ENCODE results near the gene SOX14. TPM values are rescaled to one million over a fixed set of nuclear protein-coding genes. Genes with fewer than 3 reads are reported as not detected.

Gene SOX14
- total RNA-seq, 4 donors from 2014 or later: not detected

GRCh38 chr3:137789236-137789635, 25.1 kb downstream of the SOX14 start:
- no peak for DNase-seq (ENCODE audit: low spot score in 2 of 2)
- WGBS, 2 donors: 62 to 68% methylated on average over 5 of the region's 5 CpGs
- TF ChIP-seq CTCF (IDR thresholded peaks at IDR 0.05): no peak
- TF ChIP-seq POLR2A (IDR thresholded peaks at IDR 0.05): no peak
- intact Hi-C loops (cut with DNase I; ENCODE audit: low total_unique reads): loop anchor here (10.0 kb wide), 1 partner anchor 1296 kb away; no protein-coding TSS in a partner anchor
- H3K4me3 ChIP-seq (ENCODE audit: low read depth, poor library complexity, severe bottlenecking): no peak overlapping the region

- WGBS, 2 donors: 0% methylated on average over 3 of the region's 3 CpGs
Observed at GRCh38 chr3:137792626-137793271, 28.6 kb downstream of the SOX14 start.

GRCh38 chr3:137796993-137797392, 32.9 kb downstream of the SOX14 start:
- intact Hi-C loops (cut with DNase I; ENCODE audit: low total_unique reads): no loop called here
- 54 to 80% methylated on average over 3 of the region's 3 CpGs for WGBS, 2 donors
- TF ChIP-seq POLR2A (IDR thresholded peaks at IDR 0.05): no peak
- TF ChIP-seq CTCF (IDR thresholded peaks at IDR 0.05): no peak

More at GRCh38 chr3:137792626-137793271, 28.6 kb downstream of the SOX14 start:
- peak in 1 of 2 donors; percentile 23 for DNase-seq (ENCODE audit: low spot score in 2 of 2)
- TF ChIP-seq CTCF (IDR thresholded peaks at IDR 0.05): no peak
- TF ChIP-seq POLR2A (IDR thresholded peaks at IDR 0.05): no peak
- H3K4me3 ChIP-seq (ENCODE audit: low read depth, poor library complexity, severe bottlenecking): no peak overlapping the region
- intact Hi-C loops (cut with DNase I; ENCODE audit: low total_unique reads): no loop called here

GRCh38 chr3:137803215-137803614, 39.1 kb downstream of the SOX14 start:
- TF ChIP-seq CTCF (IDR thresholded peaks at IDR 0.05) (no peak), POLR2A (IDR thresholded peaks at IDR 0.05) (no peak)
- intact Hi-C loops (cut with DNase I; ENCODE audit: low total_unique reads): no loop called here
- DNase-seq (ENCODE audit: low spot score in 2 of 2): no peak
- no peak overlapping the region for H3K4me3 ChIP-seq (ENCODE audit: low read depth, poor library complexity, severe bottlenecking)
- WGBS, 2 donors: 51 to 57% methylated on average over 1 of the region's 1 CpG

More at GRCh38 chr3:137796993-137797392, 32.9 kb downstream of the SOX14 start:
- no peak overlapping the region for H3K4me3 ChIP-seq (ENCODE audit: low read depth, poor library complexity, severe bottlenecking)
- DNase-seq (ENCODE audit: low spot score in 2 of 2): no peak

GRCh38 chr3:137807998-137808397, 43.9 kb downstream of the SOX14 start:
- 19 to 21% methylated on average over 9 of the region's 9 CpGs for WGBS, 2 donors
- TF ChIP-seq POLR2A (IDR thresholded peaks at IDR 0.05) (no peak), CTCF (IDR thresholded peaks at IDR 0.05) (no peak)
- DNase-seq (ENCODE audit: low spot score in 2 of 2): no peak
- H3K4me3 ChIP-seq (ENCODE audit: low read depth, poor library complexity, severe bottlenecking): no peak overlapping the region
- intact Hi-C loops (cut with DNase I; ENCODE audit: low total_unique reads): no loop called here

GRCh38 chr3:137809509-137809908, 45.4 kb downstream of the SOX14 start:
- no peak for DNase-seq (ENCODE audit: low spot score in 2 of 2)
- TF ChIP-seq POLR2A (IDR thresholded peaks at IDR 0.05) (no peak), CTCF (IDR thresholded peaks at IDR 0.05) (no peak)
- intact Hi-C loops (cut with DNase I; ENCODE audit: low total_unique reads): no loop called here
- no peak overlapping the region for H3K4me3 ChIP-seq (ENCODE audit: low read depth, poor library complexity, severe bottlenecking)

Data from lower leg skin (tissue), 4 donors.